MM.1S (cell line): ENCODE measurements around the gene ADAMTS4.

Source experiments
- DNase-seq: peaks from one replicate; pipeline ENCODE4 v3.0.0-alpha.2; 2015
- H2AFZ ChIP-seq: fragments of 300-600 bp; sonication (generic); 2 replicates; pipeline ENCODE4 v1.6.0; 2016; ENCODE audit warnings: antibody characterized with exemption, low read length
- H3F3A ChIP-seq: fragments of 300-600 bp; sonication (generic); 2 replicates; pipeline ENCODE4 v1.6.1; 2016; ENCODE audit warnings: mild to moderate bottlenecking, antibody characterized with exemption, low read length, moderate library complexity, mixed read lengths; ENCODE audit not compliant: insufficient read depth
- H3K27ac ChIP-seq: fragments of 300-600 bp; sonication (generic); 2 replicates; pipeline ENCODE4 v1.5.1; 2016; ENCODE audit warnings: mild to moderate bottlenecking, low read length
- H3K27me3 ChIP-seq: fragments of 300-600 bp; sonication (generic); replicated peaks from 2 replicates; pipeline ENCODE4 v1.6.0; 2016; ENCODE audit warnings: low read length; ENCODE audit not compliant: insufficient read depth
- H3K36me3 ChIP-seq: fragments of 300-600 bp; sonication (generic); replicated peaks from 2 replicates; pipeline ENCODE4 v1.6.1; 2016; ENCODE audit warnings: mild to moderate bottlenecking, low read length, mixed read lengths; ENCODE audit not compliant: insufficient read depth
- H3K4me1 ChIP-seq: fragments of 300-600 bp; sonication (generic); 2 replicates; pipeline ENCODE4 v1.6.1; 2016; ENCODE audit warnings: low read length, mixed read lengths
- H3K4me2 ChIP-seq: fragments of 300-600 bp; sonication (generic); 2 replicates; pipeline ENCODE4 v1.6.0; 2016; ENCODE audit warnings: low read depth, low read length
- H3K4me3 ChIP-seq: fragments of 300-600 bp; sonication (generic); 2 replicates; pipeline ENCODE4 v1.5.1; 2016; ENCODE audit warnings: low read length, mixed read lengths
- H3K79me2 ChIP-seq: fragments of 300-600 bp; sonication (generic); 2 replicates; pipeline ENCODE4 v1.6.1; 2016; ENCODE audit warnings: mixed run types, low read length, mixed read lengths
- H3K9ac ChIP-seq: fragments of 300-600 bp; sonication (generic); 2 replicates; pipeline ENCODE4 v1.6.1; 2016; ENCODE audit warnings: low read length, mixed read lengths
- H3K9me2 ChIP-seq: fragments of 300-600 bp; sonication (generic); replicated peaks from 2 replicates; pipeline ENCODE4 v1.6.1; 2016; ENCODE audit warnings: mild to moderate bottlenecking, low read length, mixed read lengths; ENCODE audit not compliant: insufficient read depth
- H3K9me3 ChIP-seq: fragments of 300-600 bp; sonication (generic); replicated peaks from 2 replicates; pipeline ENCODE4 v1.6.1; 2016; ENCODE audit warnings: mild to moderate bottlenecking, low read length, mixed read lengths; ENCODE audit not compliant: insufficient read depth
- H4K20me1 ChIP-seq: fragments of 300-600 bp; sonication (generic); 2 replicates; pipeline ENCODE4 v1.6.1; 2016; ENCODE audit warnings: mild to moderate bottlenecking, low read length, moderate library complexity, mixed read lengths; ENCODE audit not compliant: insufficient read depth
- CTCF ChIP-seq: fragments of 300-600 bp; sonication (generic); IDR thresholded peaks from 2 replicates; pipeline ENCODE4 v1.5.1; 2016; ENCODE audit warnings: antibody characterized with exemption, low read length, mixed read lengths
- EZH2 ChIP-seq: fragments of 300-600 bp; sonication (generic); optimal IDR thresholded peaks from 2 replicates; pipeline ENCODE3; 2017; ENCODE audit warnings: low read depth, mild to moderate bottlenecking, antibody characterized with exemption, low read length, mixed read lengths
- EZH2phosphoT487 ChIP-seq: fragments of 300-600 bp; sonication (generic); IDR thresholded peaks from 2 replicates; pipeline ENCODE4 v1.6.1; 2018; ENCODE audit warnings: antibody characterized with exemption, low read length

The ADAMTS4 gene

GRCh38 chr1:161219078-161219892 lies 20.4 kb upstream of the ADAMTS4 start:
- no peak for TF ChIP-seq EZH2
- no peak for TF ChIP-seq CTCF
- no peak for TF ChIP-seq EZH2phosphoT487
- Histone ChIP-seq H3K4me1 (peaks cover 28% of the 10 kb centered on the region), H3K9me2 (no peaks in the 10 kb centered on the region), H3K27me3 (no peaks in the 10 kb centered on the region), H2AFZ (no peak overlapping the region), H3K36me3 (no peaks in the 10 kb centered on the region), H3K4me3 (no peak overlapping the region), H4K20me1 (no peaks in the 10 kb centered on the region), H3K9me3 (no peaks in the 10 kb centered on the region), H3F3A (peaks cover 28% of the 10 kb centered on the region), H3K4me2 (no peak overlapping the region), H3K27ac (no peak overlapping the region), H3K9ac (no peak overlapping the region), H3K79me2 (no peaks in the 10 kb centered on the region)
- DNase-seq: no peak

GRCh38 chr1:161218301-161219077 lies 19.6 kb upstream of the ADAMTS4 start:
- H3K36me3 ChIP-seq: peaks cover 3% of the 10 kb centered on the region; the same call in 1 of the 2 replicates
- no peak overlapping the region for H3K4me3 ChIP-seq
- no peaks in the 10 kb centered on the region for H4K20me1 ChIP-seq
- H3K9me2 ChIP-seq: no peaks in the 10 kb centered on the region
- no peaks in the 10 kb centered on the region for H3K79me2 ChIP-seq
- no peak overlapping the region for H3K9ac ChIP-seq
- TF ChIP-seq EZH2 (no peak), CTCF (no peak), EZH2phosphoT487 (no peak)
- peaks cover 28% of the 10 kb centered on the region for H3F3A ChIP-seq
- peak overlapping the region; percentile 70; the same call in 1 of the 2 replicates for H3K27ac ChIP-seq
- no peak for DNase-seq
- peaks cover 28% of the 10 kb centered on the region for H3K4me1 ChIP-seq
- no peaks in the 10 kb centered on the region for H3K9me3 ChIP-seq
- H3K4me2 ChIP-seq: no peak overlapping the region; the same call in 1 of the 2 replicates
- no peak overlapping the region for H2AFZ ChIP-seq
- no peaks in the 10 kb centered on the region for H3K27me3 ChIP-seq

- Histone ChIP-seq H3K4me1 (peaks cover 28% of the 10 kb centered on the region), H3K79me2 (no peaks in the 10 kb centered on the region), H3K27ac (peak overlapping the region; percentile 70), H3K27me3 (no peaks in the 10 kb centered on the region), H4K20me1 (no peaks in the 10 kb centered on the region), H3K9me3 (no peaks in the 10 kb centered on the region), H3K4me2 (peak overlapping the region; percentile 51), H2AFZ (peak overlapping the region; percentile 7; the same call in 1 of the 2 replicates), H3K4me3 (no peak overlapping the region), H3K36me3 (peaks cover 7% of the 10 kb centered on the region; the same call in 1 of the 2 replicates), H3K9ac (no peak overlapping the region; the same call in 1 of the 2 replicates), H3F3A (peaks cover 28% of the 10 kb centered on the region), H3K9me2 (no peaks in the 10 kb centered on the region)
- DNase-seq: no peak
- no peak for TF ChIP-seq EZH2
- TF ChIP-seq CTCF: no peak
- TF ChIP-seq EZH2phosphoT487: no peak
Measured at GRCh38 chr1:161217831-161218230, 19.0 kb upstream of the ADAMTS4 start.
